HEK293T (cell line): ENCODE data around the gene UBA1.

ENCODE experiments used
- CTCF ChIA-PET: fragments of 350-600 bp; formaldehyde crosslinking; extraction: SDS; loops from one replicate; lab custom pipeline; 2021; ENCODE audit warnings: antibody characterized with exemption, inconsistent platforms; lab: Yijun Ruan, JAX
- POLR2A ChIA-PET: fragments of 350-600 bp; formaldehyde crosslinking; extraction: SDS; loops from one replicate; lab custom pipeline; 2020; ENCODE audit warnings: antibody characterized with exemption, inconsistent platforms; lab: Yijun Ruan, JAX
- DNase-seq: peaks from one replicate; pipeline ENCODE4 v3.0.0; 2012; ENCODE audit warnings: mixed read lengths; ENCODE audit errors: extremely low spot score
- ARNT ChIP-seq: fragments of 450-650 bp; IDR thresholded peaks from 2 replicates; pipeline ENCODE4 v1.6.1; 2017; ENCODE audit warnings: mild to moderate bottlenecking
- BHLHE40 ChIP-seq: fragments of 450-650 bp; IDR thresholded peaks from 2 replicates; pipeline ENCODE4 v1.6.1; 2016; ENCODE audit warnings: mild to moderate bottlenecking, moderate library complexity, borderline replicate concordance
- CTBP1 ChIP-seq: fragments of 450-650 bp; IDR thresholded peaks from 2 replicates; pipeline ENCODE4 v1.6.1; 2016; ENCODE audit warnings: borderline replicate concordance
- ELF4 ChIP-seq: fragments of 450-650 bp; IDR thresholded peaks from 2 replicates; pipeline ENCODE4 v1.6.1; 2017; ENCODE audit warnings: antibody characterized with exemption
- FOXA1 ChIP-seq: fragments of 450-650 bp; IDR thresholded peaks from 2 replicates; pipeline ENCODE4 v1.6.1; 2016; ENCODE audit warnings: mild to moderate bottlenecking
- FOXK2 ChIP-seq: fragments of 450-650 bp; IDR thresholded peaks from 2 replicates; pipeline ENCODE4 v1.6.1; 2016; ENCODE audit warnings: mild to moderate bottlenecking
- FOXM1 ChIP-seq: fragments of 450-650 bp; IDR thresholded peaks from 2 replicates; pipeline ENCODE4 v1.6.1; 2017; ENCODE audit warnings: mild to moderate bottlenecking, borderline replicate concordance
- HDGF ChIP-seq: fragments of 450-650 bp; IDR thresholded peaks from 2 replicates; pipeline ENCODE4 v1.6.1; 2017; ENCODE audit warnings: antibody characterized with exemption, borderline replicate concordance
- L3MBTL2 ChIP-seq: fragments of 450-650 bp; conservative IDR thresholded peaks from 2 replicates; pipeline ENCODE4 v1.6.1; 2016; ENCODE audit warnings: mild to moderate bottlenecking
- LEF1 ChIP-seq: fragments of 450-650 bp; IDR thresholded peaks from 2 replicates; pipeline ENCODE4 v1.6.1; 2017; ENCODE audit warnings: mild to moderate bottlenecking, borderline replicate concordance
- NFRKB ChIP-seq: fragments of 450-650 bp; IDR thresholded peaks from 2 replicates; pipeline ENCODE4 v1.6.1; 2016; ENCODE audit warnings: mild to moderate bottlenecking, moderate library complexity
- PKNOX1 ChIP-seq: fragments of 450-650 bp; IDR thresholded peaks from 2 replicates; pipeline ENCODE4 v1.6.1; 2016
- SP1 ChIP-seq: fragments of 450-650 bp; IDR thresholded peaks from 2 replicates; pipeline ENCODE4 v1.6.1; 2017
- SUZ12 ChIP-seq: fragments of 450-650 bp; IDR thresholded peaks from 2 replicates; pipeline ENCODE4 v1.6.1; 2016; ENCODE audit warnings: mild to moderate bottlenecking
- TARDBP ChIP-seq: fragments of 450-650 bp; IDR thresholded peaks from 2 replicates; pipeline ENCODE4 v1.6.1; 2016
- ZNF384 ChIP-seq: fragments of 450-650 bp; IDR thresholded peaks from 2 replicates; pipeline ENCODE4 v1.6.1; 2016

The UBA1 gene

GRCh38 chrX:47178337-47178736 is 15.3 kb upstream of the UBA1 start:
- CTCF ChIA-PET = no interaction called here

GRCh38 chrX:47179221-47179927 is 14.3 kb upstream of the UBA1 start:
- CTCF ChIA-PET = no interaction called here
- TF ChIP-seq SUZ12 (no peak), HDGF (no peak), L3MBTL2 (no peak), TARDBP (no peak), NFRKB (no peak), BHLHE40 (no peak), ELF4 (no peak), LEF1 (no peak)
- no peak for DNase-seq
- POLR2A ChIA-PET = no interaction called here

More at GRCh38 chrX:47178337-47178736, 15.3 kb upstream of the UBA1 start:
- no peak for DNase-seq
- POLR2A ChIA-PET = no interaction called here
- TF ChIP-seq BHLHE40 = no peak
- TF ChIP-seq NFRKB = no peak
- TF ChIP-seq ELF4 = no peak
- TF ChIP-seq SP1 = no peak
- no peak for TF ChIP-seq FOXK2
- no peak for TF ChIP-seq L3MBTL2
- TF ChIP-seq SUZ12 = no peak
- TF ChIP-seq ARNT = no peak
- no peak for TF ChIP-seq ZNF384
- no peak for TF ChIP-seq LEF1
- TF ChIP-seq FOXA1 = no peak
- no peak for TF ChIP-seq HDGF
- no peak for TF ChIP-seq TARDBP

- TF ChIP-seq HDGF (no peak), CTBP1 (no peak), ARNT (no peak), ELF4 (no peak), FOXA1 (no peak), TARDBP (no peak), NFRKB (no peak)
- no peak for DNase-seq
- ChIA-PET POLR2A (no interaction called here), CTCF (no interaction called here)
Observed at GRCh38 chrX:47179928-47180255, 13.7 kb upstream of the UBA1 start.

- TF ChIP-seq SP1 = no peak
- TF ChIP-seq PKNOX1 = no peak
- TF ChIP-seq ARNT = no peak
- no peak for TF ChIP-seq TARDBP
- TF ChIP-seq LEF1 = no peak
- TF ChIP-seq SUZ12 = no peak
- no peak for TF ChIP-seq BHLHE40
- no peak for TF ChIP-seq ELF4
- no peak for TF ChIP-seq ZNF384
- no peak for TF ChIP-seq NFRKB
- TF ChIP-seq FOXM1 = no peak
- no peak for TF ChIP-seq FOXK2
- ChIA-PET CTCF (no interaction called here), POLR2A (no interaction called here)
- no peak for DNase-seq
Observed at GRCh38 chrX:47180346-47180745, 13.3 kb upstream of the UBA1 start.

GRCh38 chrX:47181301-47181700 is 12.3 kb upstream of the UBA1 start:
- CTCF ChIA-PET = no interaction called here
- POLR2A ChIA-PET = no interaction called here
- TF ChIP-seq ARNT = no peak
- TF ChIP-seq LEF1 = no peak
- DNase-seq = no peak

GRCh38 chrX:47182106-47182700 is 11.4 kb upstream of the UBA1 start:
- no peak for TF ChIP-seq CTBP1
- TF ChIP-seq FOXK2 = no peak
- no peak for TF ChIP-seq ZNF384
- TF ChIP-seq L3MBTL2 = no peak
- TF ChIP-seq HDGF = no peak
- no peak for TF ChIP-seq LEF1
- TF ChIP-seq FOXA1 = no peak
- no peak for TF ChIP-seq SP1
- no peak for TF ChIP-seq NFRKB
- TF ChIP-seq BHLHE40 = no peak
- TF ChIP-seq PKNOX1 = no peak
- no peak for TF ChIP-seq ELF4
- CTCF ChIA-PET = no interaction called here
- POLR2A ChIA-PET = no interaction called here
- no peak for DNase-seq

GRCh38 chrX:47184486-47184885 is 9.1 kb upstream of the UBA1 start:
- POLR2A ChIA-PET = no interaction called here
- no peak for DNase-seq
- TF ChIP-seq TARDBP (no peak), BHLHE40 (no peak), ZNF384 (no peak), ELF4 (no peak), HDGF (no peak), SUZ12 (no peak), ARNT (no peak), FOXA1 (no peak), SP1 (no peak), NFRKB (no peak), FOXM1 (no peak), L3MBTL2 (no peak)
- CTCF ChIA-PET = no interaction called here
